Stimulated activated naive CD8-positive, alpha-beta T cell treated with anti-CD3 and anti-CD28 coated beads, Interleukin-15, Interleukin-2, amounts not matched to agents 100 U/mL and 50 U/mL, for 24 hours (primary cell): ENCODE data around the gene CASR.
"Not testable (repeated sequence)": the region's sequence is repeated elsewhere in the genome, so short reads cannot be mapped to it uniquely, and the experiment has no call there.

Source experiments
- ATAC-seq: fragments of 150-1000 bp; cut with Tn5 transposase; one replicate; pipeline ENCODE4 v1.10.0; 2021
- DNase-seq: peaks from one replicate; pipeline ENCODE4 v3.0.0; 2021

Gene CASR

DNA sequence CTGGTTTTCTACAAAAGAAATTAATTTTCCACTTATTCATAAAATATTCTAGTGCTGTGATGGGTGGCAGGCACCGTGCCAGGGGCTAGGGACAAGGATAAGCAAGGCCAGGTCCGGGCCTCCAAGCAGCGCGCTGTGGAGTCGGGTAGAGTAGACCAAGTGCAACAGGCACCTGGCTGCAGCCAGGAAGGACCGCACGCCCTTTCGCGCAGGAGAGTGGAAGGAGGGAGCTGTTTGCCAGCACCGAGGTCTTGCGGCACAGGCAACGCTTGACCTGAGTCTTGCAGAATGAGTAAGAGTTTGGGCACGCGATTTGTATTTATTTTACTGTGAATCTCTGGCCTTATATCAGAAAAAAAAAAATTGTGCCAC lies at the start of gene CASR:
Gene CASR, plus strand, starts transcription at position 148 of the 372 bp plus-strand sequence. CDS start 70,522 bp downstream, outside the sequence.
- ATAC-seq (no peak), DNase-seq (no peak)

DNA sequence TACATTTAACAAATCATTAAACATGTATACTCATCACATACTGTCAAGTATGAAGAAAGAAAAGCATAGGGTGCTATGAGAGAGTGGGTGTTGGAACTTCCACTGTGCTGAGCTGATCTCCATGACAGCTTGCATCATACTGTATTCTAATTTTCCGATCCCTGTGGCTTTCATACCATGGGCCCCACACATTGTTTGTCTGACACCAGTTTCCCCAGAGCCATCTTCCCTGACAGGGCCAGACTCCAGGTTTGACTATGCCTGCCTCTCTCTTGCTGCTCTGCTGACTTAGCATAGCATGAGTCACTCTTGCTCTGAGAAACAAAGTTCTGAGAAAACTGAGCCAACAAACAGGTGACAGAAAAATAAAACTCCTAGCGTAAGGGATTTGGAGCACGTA lies 37.0 kb upstream of the CASR start:
- peak; percentile 100 for ATAC-seq

GRCh38 chr3:122148941-122149627 lies 34.4 kb upstream of the CASR start:
- ATAC-seq, result no peak
- no peak for DNase-seq

More for the DNA sequence above, 37.0 kb upstream of the CASR start:
- peak; percentile 64 for DNase-seq

GRCh38 chr3:122151480-122151879 lies 32.0 kb upstream of the CASR start:
- ATAC-seq (no peak), DNase-seq (no peak)

- ATAC-seq, DNase-seq: not testable (repeated sequence)
These were observed 18.5 kb upstream of the CASR start for GRCh38 chr3:122164983-122165382.

- DNase-seq, result no peak
- no peak for ATAC-seq
These were observed 15.8 kb upstream of the CASR start for GRCh38 chr3:122167630-122168029.

GRCh38 chr3:122168044-122168443 lies 15.4 kb upstream of the CASR start:
- ATAC-seq (peak; percentile 28), DNase-seq (no peak)

DNA sequence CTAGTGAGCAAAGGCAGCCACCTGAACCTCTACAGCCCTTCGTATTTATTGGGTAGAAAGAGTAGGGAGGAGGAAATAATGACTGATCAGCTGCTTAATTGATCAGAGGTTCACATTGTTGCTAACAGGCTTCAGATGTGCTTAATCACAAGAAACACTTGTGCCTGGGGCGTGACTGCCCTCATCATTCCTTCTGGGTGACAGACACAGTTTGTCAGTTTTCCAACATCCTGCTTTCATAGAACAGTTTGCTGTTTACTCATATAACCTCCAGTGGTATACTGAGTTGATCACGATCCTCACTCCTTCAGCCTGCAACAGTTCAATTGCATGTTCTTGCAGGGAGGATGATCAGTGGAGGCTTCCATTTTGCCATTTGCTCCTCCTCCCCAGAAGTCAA lies 13.6 kb upstream of the CASR start:
- DNase-seq, result no peak
- ATAC-seq, result no peak

DNA sequence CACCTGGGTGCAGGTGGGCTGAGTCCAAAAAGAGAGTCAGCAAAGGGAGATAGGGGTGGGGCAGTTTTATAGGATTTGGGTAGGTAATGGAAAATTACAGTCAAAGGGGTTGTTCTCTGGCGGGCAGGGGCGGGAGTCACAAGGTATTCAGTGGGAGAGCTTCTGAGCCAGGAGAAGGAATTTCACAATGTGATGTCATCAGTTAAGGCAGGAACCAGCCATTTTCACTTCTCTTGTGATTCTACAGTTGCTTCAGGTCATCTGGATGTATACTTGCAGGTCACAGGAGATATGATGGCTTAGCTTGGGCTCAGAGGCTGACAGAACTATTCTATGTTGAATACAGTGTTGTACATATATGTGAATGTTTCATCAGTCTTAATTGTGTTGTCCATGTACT lies 12.1 kb upstream of the CASR start:
- not testable (repeated sequence) for DNase-seq, ATAC-seq

GRCh38 chr3:122178711-122179110 lies 4.8 kb upstream of the CASR start:
- ATAC-seq, result no peak
- DNase-seq, result no peak

DNA sequence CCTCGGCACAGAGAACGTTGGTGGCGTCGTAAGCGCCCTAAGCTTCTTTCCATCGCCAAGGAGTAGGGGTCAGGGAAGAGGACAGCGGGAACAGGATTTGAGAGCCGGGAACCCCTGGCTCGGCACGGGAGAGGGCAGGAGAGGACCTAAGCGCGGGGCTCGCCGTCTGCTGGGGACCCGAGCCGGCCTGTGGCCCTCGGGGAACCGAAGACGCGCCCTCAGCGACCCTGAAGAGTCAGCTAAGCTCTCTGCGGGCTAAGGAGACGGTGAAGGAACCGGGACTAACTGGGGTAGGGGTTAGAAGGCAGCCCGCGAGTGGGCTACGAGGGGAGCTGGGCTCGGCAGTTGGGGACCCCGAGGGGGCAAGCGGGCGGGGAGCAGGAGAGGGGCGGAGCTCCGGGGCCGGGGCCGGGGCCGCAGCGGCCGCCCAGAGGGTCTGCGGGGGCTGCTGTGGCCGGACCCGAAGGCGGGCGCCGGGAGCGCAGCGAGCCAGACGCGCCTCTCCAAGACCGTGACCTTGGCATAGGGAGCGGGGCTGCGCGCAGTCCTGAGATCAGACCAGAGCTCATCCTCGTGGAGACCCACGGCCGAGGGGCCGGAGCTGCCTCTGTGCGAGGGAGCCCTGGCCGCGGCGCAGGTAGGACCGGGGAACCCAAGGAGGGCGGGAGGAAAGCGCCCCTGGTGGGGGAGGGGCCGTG lies 574 bp downstream of the CASR start:
- no peak for DNase-seq
- ATAC-seq, result no peak

GRCh38 chr3:122184591-122184929 lies 1.1 kb downstream of the CASR start:
- DNase-seq (no peak), ATAC-seq (no peak)

- no peak for ATAC-seq
- no peak for DNase-seq
These were observed 2.9 kb downstream of the CASR start for GRCh38 chr3:122186372-122186771.

DNA sequence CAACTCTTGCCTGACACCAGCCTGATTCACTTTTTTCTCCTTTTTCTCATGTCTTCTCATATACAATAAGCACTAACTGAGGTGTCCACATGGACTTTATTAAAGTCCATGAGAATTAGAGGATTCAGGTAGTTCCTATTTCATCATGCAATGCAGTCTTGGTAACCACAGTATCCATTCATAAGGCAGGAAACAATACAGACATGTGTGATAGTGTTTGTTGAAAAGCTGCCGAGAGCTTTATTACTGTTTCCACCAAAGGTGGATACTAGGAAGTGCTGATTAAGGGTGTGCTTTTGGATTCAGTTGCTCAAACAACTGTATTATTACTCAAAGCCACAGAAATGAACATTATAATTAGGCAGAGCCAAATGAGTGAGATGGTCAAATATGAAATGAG lies 5.3 kb downstream of the CASR start:
- DNase-seq, result no peak
- ATAC-seq, result no peak

DNA sequence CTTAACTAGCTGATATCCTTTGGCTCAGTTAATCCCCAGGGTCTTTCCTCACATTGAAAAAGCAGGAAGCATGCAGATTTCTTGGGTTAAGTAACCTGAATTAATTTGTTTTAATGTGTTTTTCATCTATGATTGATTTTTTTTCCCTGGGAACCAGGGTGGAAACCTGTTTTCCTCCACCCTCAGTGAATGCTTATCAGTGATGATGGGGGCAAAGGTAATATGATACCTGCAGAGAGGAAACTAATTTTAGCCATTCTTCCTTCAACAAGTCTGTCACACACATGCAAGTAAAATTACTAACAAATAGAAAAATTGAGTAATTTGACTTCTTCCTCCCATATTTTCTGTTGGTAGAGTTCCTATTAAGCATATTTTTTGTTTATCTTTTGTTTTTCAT lies 5.9 kb downstream of the CASR start:
- DNase-seq, result no peak
- ATAC-seq, result no peak

DNA sequence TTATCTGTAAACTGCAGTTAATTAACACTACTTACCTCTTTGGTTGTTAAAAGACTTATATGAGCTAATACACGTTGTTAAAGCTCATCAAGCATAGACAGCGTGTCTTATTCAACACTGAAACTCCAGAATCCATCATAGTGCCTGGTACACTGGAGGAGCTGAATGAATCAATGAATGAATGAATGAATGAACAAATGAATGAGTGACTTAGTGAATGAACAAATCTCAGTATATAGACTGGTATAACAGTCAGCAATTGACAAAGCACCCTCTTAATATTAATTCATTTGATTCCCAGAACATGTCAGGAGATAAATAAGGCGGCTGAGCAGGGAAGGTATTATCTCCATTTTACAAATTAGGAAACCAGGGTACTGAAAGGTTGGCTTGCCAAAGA lies 7.1 kb downstream of the CASR start:
- DNase-seq (no peak), ATAC-seq (no peak)

- no peak for DNase-seq
- no peak for ATAC-seq
These were observed 15.5 kb downstream of the CASR start for GRCh38 chr3:122198966-122199365.

DNA sequence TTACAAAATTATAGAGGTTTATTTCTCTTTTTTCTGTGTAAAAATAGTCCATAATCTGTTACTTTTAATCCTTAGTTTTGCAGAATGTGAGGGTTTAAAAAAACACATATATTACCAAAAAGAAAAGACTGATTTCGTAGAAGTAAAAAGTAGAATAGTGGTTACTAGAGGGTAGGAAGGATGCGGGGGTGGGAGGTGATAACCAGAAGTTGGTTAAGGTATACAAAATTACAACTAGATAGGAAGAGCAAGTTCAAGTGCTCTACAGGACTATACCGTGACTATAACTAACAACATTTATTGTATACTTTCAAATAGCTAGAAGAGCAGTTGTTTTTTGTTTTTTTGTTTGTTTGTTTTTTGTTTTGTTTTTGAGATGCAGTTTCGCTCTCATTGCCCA lies 16.1 kb downstream of the CASR start:
- DNase-seq (no peak), ATAC-seq (no peak)

- no peak for ATAC-seq
- DNase-seq, result no peak
These were observed 17.2 kb downstream of the CASR start for GRCh38 chr3:122200661-122201060.

DNA sequence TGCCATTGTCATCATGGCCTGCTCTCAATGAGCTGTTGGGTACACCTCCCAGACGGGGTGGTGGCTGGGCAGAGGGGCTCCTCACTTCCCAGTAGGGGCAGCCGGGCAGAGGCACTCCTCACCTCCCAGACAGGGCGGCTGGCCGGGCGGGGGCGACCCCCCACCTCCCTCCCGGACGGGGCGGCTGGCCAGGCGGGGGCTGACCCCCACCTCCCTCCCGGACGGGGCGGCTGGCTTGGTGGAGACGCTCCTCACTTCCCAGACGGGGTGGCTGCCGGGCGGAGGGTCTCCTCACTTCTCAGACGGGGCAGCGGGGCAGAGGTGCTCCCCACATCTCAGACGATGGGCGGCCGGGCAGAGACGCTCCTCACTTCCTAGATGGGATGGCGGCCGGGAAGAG lies 18.0 kb downstream of the CASR start:
- not testable (repeated sequence) for DNase-seq, ATAC-seq

- ATAC-seq, result no peak
- DNase-seq, result no peak
These were observed 25.1 kb downstream of the CASR start for GRCh38 chr3:122208579-122208978.

DNA sequence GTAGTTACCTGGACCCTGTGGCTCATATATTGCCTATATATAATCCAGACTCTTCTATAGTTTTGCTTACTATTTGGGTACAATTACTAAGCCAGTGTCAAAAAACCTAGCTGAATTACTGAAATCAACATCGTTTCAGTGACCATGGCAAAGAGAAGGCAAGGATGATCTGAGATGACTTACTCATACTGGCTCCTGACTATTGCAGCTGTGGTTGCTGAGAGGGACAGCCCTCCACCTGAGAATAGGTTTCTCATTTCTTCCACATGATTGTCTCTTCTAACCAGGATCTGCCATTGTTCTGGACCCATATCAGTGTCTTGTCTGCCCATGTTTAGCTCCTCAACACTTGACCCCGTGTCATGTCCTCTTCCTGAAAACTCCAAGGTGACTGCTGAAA lies 30.2 kb downstream of the CASR start:
- DNase-seq (no peak), ATAC-seq (no peak)

- ATAC-seq (no peak), DNase-seq (no peak)
These were observed 31.2 kb downstream of the CASR start for GRCh38 chr3:122214711-122215110.
